Stimulated activated CD4-positive, alpha-beta T cell treated with anti-CD3 and anti-CD28 coated beads, Interleukin-1b, Interleukin-23, amount 100 ng/mL, for 24 hours (primary cell): ENCODE data around the gene LEMD2.

ENCODE experiments used
- DNase-seq, 4 experiments: peaks; one replicate each; pipeline ENCODE4 v3.0.0-alpha.2; 2020; ENCODE audit warnings: low read depth in 4 of 4, low spot score in 1 of 4

LEMD2 gene

GRCh38 chr6:33777398-33778388 lies 11.2 kb downstream of the LEMD2 start:
- no peak for DNase-seq

GRCh38 chr6:33776764-33777163 lies 12.2 kb downstream of the LEMD2 start:
- DNase-seq, result no peak

GRCh38 chr6:33776186-33776585 lies 12.7 kb downstream of the LEMD2 start:
- DNase-seq, result no peak

GRCh38 chr6:33774774-33775173 lies 14.2 kb downstream of the LEMD2 start:
- no peak for DNase-seq

- no peak for DNase-seq
Measured at GRCh38 chr6:33772902-33773472, 15.9 kb downstream of the LEMD2 start.

GRCh38 chr6:33772082-33772830 lies 16.7 kb downstream of the LEMD2 start:
- DNase-seq, result no peak

- peak in 3 of 4 experiments; percentile 40 to 47 (median 46) for DNase-seq
Measured at GRCh38 chr6:33771146-33772081, 17.5 kb downstream of the LEMD2 start.

- DNase-seq, result no peak
Measured at GRCh38 chr6:33770833-33771145, 18.1 kb downstream of the LEMD2 start.

GRCh38 chr6:33770124-33770832 lies 18.7 kb downstream of the LEMD2 start:
- no peak for DNase-seq

- no peak for DNase-seq
Measured at GRCh38 chr6:33769248-33769821, 19.6 kb downstream of the LEMD2 start.

GRCh38 chr6:33768644-33769120 lies 20.2 kb downstream of the LEMD2 start:
- peak; percentile 48 to 70 (median 62) for DNase-seq

GRCh38 chr6:33766921-33767907 lies 21.7 kb downstream of the LEMD2 start:
- DNase-seq, result no peak

GRCh38 chr6:33765368-33765767 lies 23.6 kb downstream of the LEMD2 start:
- DNase-seq, result no peak

GRCh38 chr6:33764036-33764435 lies 24.9 kb downstream of the LEMD2 start:
- DNase-seq, result no peak

- no peak for DNase-seq
Measured at GRCh38 chr6:33763483-33763882, 25.4 kb downstream of the LEMD2 start.

- DNase-seq, result no peak
Measured at GRCh38 chr6:33762713-33763112, 26.2 kb downstream of the LEMD2 start.

GRCh38 chr6:33761922-33762629 lies 26.9 kb downstream of the LEMD2 start:
- DNase-seq, result peak in 2 of 4 experiments; percentile 7 to 20

- DNase-seq, result no peak
Measured at GRCh38 chr6:33761581-33761921, 27.4 kb downstream of the LEMD2 start.
